ENCODE data around the gene VAMP1. TPM values are rescaled to one million over a fixed set of nuclear protein-coding genes. Genes with fewer than 3 reads are reported as not detected.
A peak's percentile ranks its signal among the peaks of the same experiment; 100 is the strongest.

The VAMP1 gene
- total RNA-seq, 1 donor, result 6.5 TPM

DNA sequence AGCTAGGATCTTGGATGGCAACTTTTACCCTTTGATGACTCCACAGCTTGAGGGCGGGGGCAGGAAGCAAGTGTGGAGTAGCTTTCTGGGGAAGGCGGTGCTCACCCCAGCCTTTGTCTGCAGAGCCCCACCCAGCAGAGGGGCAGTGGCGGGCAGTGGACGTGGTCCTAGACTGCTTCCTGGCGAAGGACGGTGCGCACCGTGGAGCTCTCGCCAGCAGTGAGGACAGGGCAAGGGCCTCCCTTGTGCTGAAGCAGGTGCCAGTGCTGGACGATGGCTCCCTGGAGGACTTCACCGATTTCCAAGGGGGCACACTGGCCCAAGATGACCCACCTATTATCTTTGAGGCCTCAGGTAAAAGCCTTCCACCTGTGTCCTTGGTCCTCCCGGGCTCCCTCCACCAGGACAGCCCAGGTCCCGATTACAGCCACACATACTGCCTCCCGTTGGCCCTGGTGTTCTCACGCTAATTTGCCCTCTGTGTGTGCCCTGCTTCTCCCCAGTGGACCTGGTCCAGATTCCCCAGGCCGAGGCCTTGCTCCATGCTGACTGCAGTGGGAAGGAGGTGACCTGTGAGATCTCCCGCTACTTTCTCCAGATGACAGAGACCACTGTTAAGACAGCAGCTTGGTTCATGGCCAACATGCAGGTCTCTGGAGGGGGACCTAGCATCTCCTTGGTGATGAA, 17.4 kb downstream of the VAMP1 start:
- TF ChIP-seq, protein P1, sequence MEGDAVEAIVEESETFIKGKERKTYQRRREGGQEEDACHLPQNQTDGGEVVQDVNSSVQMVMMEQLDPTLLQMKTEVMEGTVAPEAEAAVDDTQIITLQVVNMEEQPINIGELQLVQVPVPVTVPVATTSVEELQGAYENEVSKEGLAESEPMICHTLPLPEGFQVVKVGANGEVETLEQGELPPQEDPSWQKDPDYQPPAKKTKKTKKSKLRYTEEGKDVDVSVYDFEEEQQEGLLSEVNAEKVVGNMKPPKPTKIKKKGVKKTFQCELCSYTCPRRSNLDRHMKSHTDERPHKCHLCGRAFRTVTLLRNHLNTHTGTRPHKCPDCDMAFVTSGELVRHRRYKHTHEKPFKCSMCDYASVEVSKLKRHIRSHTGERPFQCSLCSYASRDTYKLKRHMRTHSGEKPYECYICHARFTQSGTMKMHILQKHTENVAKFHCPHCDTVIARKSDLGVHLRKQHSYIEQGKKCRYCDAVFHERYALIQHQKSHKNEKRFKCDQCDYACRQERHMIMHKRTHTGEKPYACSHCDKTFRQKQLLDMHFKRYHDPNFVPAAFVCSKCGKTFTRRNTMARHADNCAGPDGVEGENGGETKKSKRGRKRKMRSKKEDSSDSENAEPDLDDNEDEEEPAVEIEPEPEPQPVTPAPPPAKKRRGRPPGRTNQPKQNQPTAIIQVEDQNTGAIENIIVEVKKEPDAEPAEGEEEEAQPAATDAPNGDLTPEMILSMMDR (IDR thresholded peaks at IDR 0.05; ENCODE audit: extremely low read depth, low read depth, low read length), result no peak
- H4K20me1 ChIP-seq (ENCODE audit: insufficient read depth, low read length), result no peaks in the 10 kb centered on the region
- peak overlapping the region; percentile 90 for H3K27ac ChIP-seq (ENCODE audit: low read depth, low read length)
- no peak for DNase-seq (ENCODE audit: insufficient read length, low spot score, missing footprints)
- H3K36me3 ChIP-seq (ENCODE audit: insufficient read depth, low read length), result peaks cover 20% of the 10 kb centered on the region
- H3K4me3 ChIP-seq (ENCODE audit: insufficient read depth, low read length), result peak overlapping the region; percentile 97
- H2AFZ ChIP-seq (ENCODE audit: low read length), result peak overlapping the region; percentile 96
- no peaks in the 10 kb centered on the region for H3K9me3 ChIP-seq (ENCODE audit: low read depth, low read length)
- peaks cover 18% of the 10 kb centered on the region for H3K79me2 ChIP-seq (ENCODE audit: insufficient read depth, low read length)
- H3K27me3 ChIP-seq (ENCODE audit: insufficient read depth, low read length), result no peaks in the 10 kb centered on the region
- peaks cover 29% of the 10 kb centered on the region for H3K4me1 ChIP-seq (ENCODE audit: insufficient read depth, low read length)
- H3K4me2 ChIP-seq (ENCODE audit: insufficient read depth, low read length), result peak overlapping the region; percentile 97

DNA sequence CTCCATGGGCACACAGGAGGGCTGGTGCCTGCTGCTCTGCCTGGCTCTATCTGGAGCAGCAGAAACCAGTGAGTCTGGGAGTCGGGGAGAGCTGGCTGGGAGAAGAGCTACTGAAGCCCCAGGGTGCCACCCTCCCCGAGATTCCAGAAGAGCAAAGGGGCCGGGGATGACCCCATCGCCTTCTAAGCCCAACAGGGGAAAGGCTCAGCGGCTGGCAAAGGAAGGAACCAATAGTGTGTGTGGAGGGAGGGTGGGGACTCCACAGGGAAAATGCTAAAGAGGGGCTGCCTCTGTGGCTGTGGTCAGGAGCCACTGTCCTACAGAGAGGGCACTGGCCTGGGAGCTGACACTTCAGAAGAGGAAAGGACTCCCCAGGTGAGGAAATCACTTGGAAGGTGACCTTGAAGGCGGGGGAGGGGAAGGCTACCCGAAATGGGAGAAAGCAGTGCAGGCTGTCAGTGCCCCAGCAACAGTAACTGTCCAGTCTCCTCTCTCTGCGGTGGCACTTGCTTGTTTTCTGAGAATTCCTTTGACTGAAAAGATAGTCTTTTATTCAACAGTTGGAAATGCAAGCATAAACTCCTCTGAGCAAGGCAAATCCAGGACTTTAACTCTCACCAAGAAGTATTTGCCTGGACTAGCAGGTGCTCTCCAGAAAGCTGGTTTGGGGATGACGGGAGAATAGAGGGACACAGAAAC, 18.1 kb downstream of the VAMP1 start:
- peak; percentile 83 for DNase-seq (ENCODE audit: insufficient read length, low spot score, missing footprints)
- no peaks in the 10 kb centered on the region for H4K20me1 ChIP-seq (ENCODE audit: insufficient read depth, low read length)
- no peaks in the 10 kb centered on the region for H3K27me3 ChIP-seq (ENCODE audit: insufficient read depth, low read length)
- peaks cover 29% of the 10 kb centered on the region for H3K4me1 ChIP-seq (ENCODE audit: insufficient read depth, low read length)
- H3K27ac ChIP-seq (ENCODE audit: low read depth, low read length), result peak overlapping the region; percentile 90
- H3K36me3 ChIP-seq (ENCODE audit: insufficient read depth, low read length), result peaks cover 20% of the 10 kb centered on the region
- TF ChIP-seq, protein P1 (IDR thresholded peaks at IDR 0.05; ENCODE audit: extremely low read depth, low read depth, low read length), result no peak
- no peaks in the 10 kb centered on the region for H3K9me3 ChIP-seq (ENCODE audit: low read depth, low read length)
- H2AFZ ChIP-seq (ENCODE audit: low read length), result peak overlapping the region; percentile 96
- peak overlapping the region; percentile 97 for H3K4me3 ChIP-seq (ENCODE audit: insufficient read depth, low read length)
- H3K79me2 ChIP-seq (ENCODE audit: insufficient read depth, low read length), result peaks cover 18% of the 10 kb centered on the region
- peak overlapping the region; percentile 97 for H3K4me2 ChIP-seq (ENCODE audit: insufficient read depth, low read length)

DNA sequence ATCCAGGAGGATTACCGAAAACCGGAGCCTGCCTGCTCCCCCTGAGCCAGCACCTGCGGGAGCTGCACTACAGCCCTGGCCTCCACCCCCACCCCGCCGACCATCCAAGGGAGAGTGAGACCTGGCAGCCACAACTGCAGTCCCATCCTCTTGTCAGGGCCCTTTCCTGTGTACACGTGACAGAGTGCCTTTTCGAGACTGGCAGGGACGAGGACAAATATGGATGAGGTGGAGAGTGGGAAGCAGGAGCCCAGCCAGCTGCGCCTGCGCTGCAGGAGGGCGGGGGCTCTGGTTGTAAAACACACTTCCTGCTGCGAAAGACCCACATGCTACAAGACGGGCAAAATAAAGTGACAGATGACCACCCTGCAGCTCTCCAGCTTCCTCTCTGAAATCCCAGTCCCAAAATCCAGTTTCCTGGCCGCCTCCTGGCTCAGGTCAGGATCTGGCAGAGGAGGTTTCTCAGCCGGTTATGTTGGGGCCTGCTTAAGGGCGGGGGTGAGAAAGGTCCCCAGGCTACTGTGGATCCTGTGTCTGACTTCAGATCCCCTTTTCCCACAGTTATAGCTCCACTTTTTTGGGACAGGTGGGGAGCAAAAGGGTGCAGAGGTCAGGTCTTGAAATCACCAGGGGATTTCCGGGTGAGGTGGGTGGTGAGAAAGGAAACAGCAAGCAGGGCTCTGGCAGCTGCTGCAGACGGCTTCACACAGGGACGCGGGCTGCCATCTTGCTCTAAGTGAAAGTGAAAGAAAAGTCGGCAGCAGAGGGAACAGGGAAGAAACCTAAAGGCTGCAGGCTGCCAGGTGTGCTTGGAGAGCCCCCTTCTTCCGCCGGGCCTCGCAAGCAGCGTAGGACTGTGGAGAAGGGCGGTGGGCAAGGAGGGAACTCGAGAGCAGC, 18.9 kb downstream of the VAMP1 start, which contains the start of gene TAPBPL:
TAPBPL (plus strand) TSS at position 695 of the 897 bp plus-strand sequence. CDS start 207 bp downstream, outside the sequence.
- Histone ChIP-seq H3K27ac (ENCODE audit: low read depth, low read length) (peak within 1 kb of the TSS; percentile 90), H3K4me3 (ENCODE audit: insufficient read depth, low read length) (peak within 1 kb of the TSS; percentile 97), H4K20me1 (ENCODE audit: insufficient read depth, low read length) (no peaks in the 10 kb centered on the region), H3K9me3 (ENCODE audit: low read depth, low read length) (no peaks in the 10 kb centered on the region), H2AFZ (ENCODE audit: low read length) (peak within 1 kb of the TSS; percentile 96), H3K79me2 (ENCODE audit: insufficient read depth, low read length) (peaks cover 18% of the 10 kb centered on the region), H3K4me2 (ENCODE audit: insufficient read depth, low read length) (peak within 1 kb of the TSS; percentile 97), H3K36me3 (ENCODE audit: insufficient read depth, low read length) (peaks cover 21% of the 10 kb centered on the region), H3K27me3 (ENCODE audit: insufficient read depth, low read length) (no peaks in the 10 kb centered on the region), H3K4me1 (ENCODE audit: insufficient read depth, low read length) (peaks cover 29% of the 10 kb centered on the region)
- DNase-seq (ENCODE audit: insufficient read length, low spot score, missing footprints), result peak; percentile 98
- TF ChIP-seq, protein P1 (IDR thresholded peaks at IDR 0.05; ENCODE audit: extremely low read depth, low read depth, low read length), result no peak

Data from osteoblast (primary cell).